WTC11 (cell line): ENCODE results near the gene RAET1G.

ENCODE experiments used
- MAX ChIP-seq: sonication (generic); formaldehyde crosslinking; IDR thresholded peaks from 2 replicates; pipeline ENCODE4 v1.8.0; 2022; ENCODE audit warnings: mild to moderate bottlenecking, missing genetic modification reagents
- TCF7 ChIP-seq: sonication (generic); formaldehyde crosslinking; IDR thresholded peaks from 2 replicates; pipeline ENCODE4 v1.8.0; 2022; ENCODE audit warnings: mild to moderate bottlenecking, low read depth, missing genetic modification reagents, moderate library complexity

- no peak for TF ChIP-seq MAX (CRISPR knock-in tag)
- TF ChIP-seq TCF7 (CRISPR knock-in tag): no peak
Observed at GRCh38 chr6:149960488-149960887, 37.6 kb upstream of the RAET1G start.
